Measurements from ENCODE around the gene TRIM47.

Gene TRIM47

DNA sequence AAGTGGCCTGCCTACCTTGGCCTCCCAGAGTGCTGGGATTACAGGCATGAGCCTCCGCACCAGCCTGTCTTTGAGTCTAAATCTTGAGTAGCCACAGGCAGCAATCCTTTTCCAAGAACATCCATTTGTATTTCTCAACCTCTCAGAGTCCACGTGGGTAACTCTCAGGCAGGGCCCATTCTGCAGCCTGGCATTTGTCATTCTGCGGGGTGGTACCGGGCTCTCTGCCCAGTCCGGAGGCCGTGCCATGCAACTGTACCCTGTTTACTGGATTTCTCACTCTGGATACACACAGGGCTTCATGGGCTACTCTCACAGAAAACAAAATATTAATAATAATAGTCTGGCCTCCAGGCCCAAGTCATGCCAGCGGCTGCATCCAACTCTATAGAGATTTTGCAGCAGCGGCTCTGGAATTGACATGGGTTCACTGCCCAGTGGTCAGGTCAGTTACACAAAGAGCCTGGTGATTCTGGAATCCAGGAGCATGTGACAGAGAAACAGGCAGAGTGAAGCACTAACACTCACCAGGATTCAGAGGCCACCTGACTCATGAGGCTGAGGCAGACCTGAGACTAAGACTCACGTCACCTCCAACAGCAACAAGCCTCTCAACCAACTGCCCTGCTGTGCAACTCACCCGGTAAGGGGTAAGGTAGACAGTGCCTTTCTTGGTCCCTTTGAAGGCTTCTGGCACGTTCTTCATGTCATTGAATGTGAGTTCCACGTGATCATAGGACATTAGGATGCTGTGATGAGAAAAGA is 27.3 kb downstream of the TRIM47 start:
- DNase-seq, result no peak
- H3K4me3 ChIP-seq (ENCODE audit: low read depth, low read length), result no peak overlapping the region
- no peaks in the 10 kb centered on the region for H3K27me3 ChIP-seq
- H3K4me1 ChIP-seq, result peaks cover 5% of the 10 kb centered on the region
- H3K9me3 ChIP-seq, result no peaks in the 10 kb centered on the region
- peaks cover 18% of the 10 kb centered on the region for H3K36me3 ChIP-seq
- TF ChIP-seq, protein P1, sequence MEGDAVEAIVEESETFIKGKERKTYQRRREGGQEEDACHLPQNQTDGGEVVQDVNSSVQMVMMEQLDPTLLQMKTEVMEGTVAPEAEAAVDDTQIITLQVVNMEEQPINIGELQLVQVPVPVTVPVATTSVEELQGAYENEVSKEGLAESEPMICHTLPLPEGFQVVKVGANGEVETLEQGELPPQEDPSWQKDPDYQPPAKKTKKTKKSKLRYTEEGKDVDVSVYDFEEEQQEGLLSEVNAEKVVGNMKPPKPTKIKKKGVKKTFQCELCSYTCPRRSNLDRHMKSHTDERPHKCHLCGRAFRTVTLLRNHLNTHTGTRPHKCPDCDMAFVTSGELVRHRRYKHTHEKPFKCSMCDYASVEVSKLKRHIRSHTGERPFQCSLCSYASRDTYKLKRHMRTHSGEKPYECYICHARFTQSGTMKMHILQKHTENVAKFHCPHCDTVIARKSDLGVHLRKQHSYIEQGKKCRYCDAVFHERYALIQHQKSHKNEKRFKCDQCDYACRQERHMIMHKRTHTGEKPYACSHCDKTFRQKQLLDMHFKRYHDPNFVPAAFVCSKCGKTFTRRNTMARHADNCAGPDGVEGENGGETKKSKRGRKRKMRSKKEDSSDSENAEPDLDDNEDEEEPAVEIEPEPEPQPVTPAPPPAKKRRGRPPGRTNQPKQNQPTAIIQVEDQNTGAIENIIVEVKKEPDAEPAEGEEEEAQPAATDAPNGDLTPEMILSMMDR (IDR thresholded peaks at IDR 0.05; ENCODE audit: low read depth, low read length), result no peak

DNA sequence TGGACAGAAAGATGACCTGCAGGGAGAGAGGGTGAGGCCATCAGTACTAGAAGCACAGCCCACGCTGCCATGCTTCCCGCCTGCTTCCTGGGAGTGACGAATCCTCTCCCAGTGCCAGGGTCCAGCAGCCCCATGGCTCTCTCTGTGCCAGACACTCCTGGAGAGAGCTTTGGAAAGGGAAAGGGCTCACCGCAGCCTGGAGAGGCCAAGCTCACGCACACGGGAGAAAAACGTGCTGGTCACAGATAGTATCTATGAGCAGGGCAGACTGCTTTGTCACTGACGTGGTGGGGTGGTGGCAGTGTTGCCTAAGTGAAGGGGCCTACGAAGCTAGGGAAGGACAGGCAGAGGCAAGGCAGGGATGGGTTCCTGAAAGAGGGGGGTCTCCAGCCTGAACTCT is 28.7 kb downstream of the TRIM47 start:
- no peak for DNase-seq
- H3K4me3 ChIP-seq (ENCODE audit: low read depth, low read length), result no peak overlapping the region
- H3K4me1 ChIP-seq, result peaks cover 16% of the 10 kb centered on the region
- no peaks in the 10 kb centered on the region for H3K27me3 ChIP-seq
- TF ChIP-seq, protein P1 (IDR thresholded peaks at IDR 0.05; ENCODE audit: low read depth, low read length), result no peak
- H3K36me3 ChIP-seq, result peaks cover 18% of the 10 kb centered on the region
- H3K9me3 ChIP-seq, result no peaks in the 10 kb centered on the region

DNA sequence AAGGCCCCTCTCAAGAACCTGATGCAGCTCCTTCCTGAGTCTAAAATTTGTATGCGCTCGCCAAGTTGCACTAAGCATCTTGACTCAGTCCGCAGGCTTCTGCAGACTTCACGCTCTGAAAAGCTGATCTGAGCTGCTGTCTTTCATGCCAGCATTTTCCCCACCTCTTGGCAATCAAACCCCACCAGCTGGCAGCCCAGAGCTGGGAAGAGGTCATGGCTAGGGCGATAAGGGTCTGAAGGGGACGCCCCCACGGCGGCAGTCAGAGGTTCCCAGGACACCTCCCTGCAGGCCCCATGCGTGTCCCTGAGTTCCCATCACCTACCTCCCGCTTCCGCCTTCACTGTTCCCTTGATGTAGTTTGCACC is 29.1 kb downstream of the TRIM47 start:
- H3K27me3 ChIP-seq, result no peaks in the 10 kb centered on the region
- H3K9me3 ChIP-seq, result no peaks in the 10 kb centered on the region
- TF ChIP-seq, protein P1 (IDR thresholded peaks at IDR 0.05; ENCODE audit: low read depth, low read length), result no peak
- H3K4me1 ChIP-seq, result peaks cover 12% of the 10 kb centered on the region
- H3K4me3 ChIP-seq (ENCODE audit: low read depth, low read length), result no peak overlapping the region
- peaks cover 18% of the 10 kb centered on the region for H3K36me3 ChIP-seq
- DNase-seq, result no peak

DNA sequence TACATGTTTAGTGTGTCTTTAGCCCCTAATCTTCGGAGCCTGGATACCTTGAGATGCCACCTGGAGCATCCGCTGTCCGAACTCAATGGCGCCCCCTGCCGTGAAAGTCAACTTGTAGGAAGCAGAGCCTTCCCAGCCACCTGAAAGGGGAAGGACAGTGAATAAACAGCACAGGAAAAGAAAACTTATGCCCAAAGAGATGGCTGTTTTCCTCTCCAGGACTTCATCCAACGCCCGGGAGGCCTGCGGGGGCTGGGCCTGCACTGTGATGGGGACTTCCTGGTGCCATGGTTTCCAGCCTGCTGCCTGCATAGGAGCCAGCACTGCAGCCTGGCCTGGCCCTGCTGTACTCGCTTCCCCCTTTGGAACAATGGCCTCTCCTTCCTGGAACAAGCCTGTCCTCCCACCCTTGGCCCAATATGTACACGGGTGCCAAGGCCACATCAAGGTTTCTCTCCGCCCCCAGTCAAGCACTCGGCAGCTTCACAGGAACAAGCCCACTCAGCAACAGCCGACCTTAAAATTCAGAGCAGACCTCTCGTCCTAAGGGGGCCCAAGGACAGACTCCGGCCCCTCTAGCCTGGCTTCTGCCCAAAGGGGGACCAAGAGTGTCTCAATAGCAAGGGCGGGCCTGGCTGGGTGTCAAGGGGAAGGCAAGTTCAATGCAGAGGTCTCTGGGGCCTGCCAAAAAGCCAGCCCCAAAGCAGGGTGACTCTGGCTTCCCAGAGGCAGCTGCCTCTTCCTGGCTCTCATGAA is 29.7 kb downstream of the TRIM47 start:
- peak; percentile 86 for DNase-seq
- H3K4me1 ChIP-seq, result peaks cover 15% of the 10 kb centered on the region

DNA sequence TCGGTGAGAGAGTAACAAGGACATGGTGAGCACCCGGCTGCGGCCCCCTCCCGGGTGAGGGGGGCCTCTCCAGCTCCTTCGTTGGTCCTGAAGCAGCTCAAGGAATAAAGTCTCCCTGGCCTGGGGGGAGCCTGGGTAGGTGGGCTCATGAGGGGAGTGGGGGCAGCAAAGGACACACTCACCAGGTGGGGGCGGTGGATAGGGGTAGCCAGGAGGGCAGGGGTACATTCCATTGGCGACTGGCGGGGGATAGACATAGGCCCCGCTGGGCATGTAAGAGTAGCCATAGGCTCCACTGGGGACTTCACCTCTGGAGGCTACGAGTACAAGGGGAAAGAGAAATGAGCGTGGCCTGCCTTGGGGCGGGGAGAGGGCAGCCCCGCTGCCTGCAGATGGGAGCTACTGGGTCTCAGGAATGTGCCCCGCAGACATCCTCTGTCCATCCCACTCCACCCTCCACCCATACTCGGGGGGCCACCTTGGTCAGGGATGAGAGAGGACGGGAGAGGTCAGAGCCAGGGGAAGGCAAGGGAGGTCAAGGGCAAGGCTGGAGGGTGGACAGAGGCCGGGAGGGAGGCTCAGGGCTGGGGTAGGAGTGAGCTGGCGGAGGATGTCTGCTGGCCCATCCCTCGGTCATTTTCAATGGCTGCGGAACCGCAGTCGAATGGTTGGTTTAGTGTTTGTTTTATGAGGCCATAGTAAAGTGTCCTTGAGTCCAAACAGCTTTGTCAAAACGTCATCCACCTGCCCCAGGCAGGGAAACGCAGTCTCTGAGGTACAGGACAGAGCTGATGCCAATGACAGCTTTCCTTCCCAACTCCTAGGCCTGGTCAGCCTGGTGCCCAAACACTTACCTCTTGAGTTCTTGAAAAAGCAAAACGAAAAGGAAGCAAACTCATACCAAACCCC is 30.5 kb downstream of the TRIM47 start:
- DNase-seq, result no peak
- Histone ChIP-seq H3K36me3 (peaks cover 18% of the 10 kb centered on the region), H3K4me3 (ENCODE audit: low read depth, low read length) (no peak overlapping the region), H3K9me3 (no peaks in the 10 kb centered on the region), H3K4me1 (peaks cover 15% of the 10 kb centered on the region), H3K27me3 (no peaks in the 10 kb centered on the region)
- TF ChIP-seq, protein P1 (IDR thresholded peaks at IDR 0.05; ENCODE audit: low read depth, low read length), result no peak

More for the DNA sequence above, 29.7 kb downstream of the TRIM47 start:
- Histone ChIP-seq H3K36me3 (peaks cover 18% of the 10 kb centered on the region), H3K27me3 (no peaks in the 10 kb centered on the region), H3K4me3 (ENCODE audit: low read depth, low read length) (no peak overlapping the region), H3K9me3 (no peaks in the 10 kb centered on the region)
- TF ChIP-seq, protein P1 (IDR thresholded peaks at IDR 0.05; ENCODE audit: low read depth, low read length), result peak; percentile 88
